Measurements from ENCODE around the gene NPHP1.
"Not testable (repeated sequence)": the region's sequence is repeated elsewhere in the genome, so short reads cannot be mapped to it uniquely, and the experiment has no call there.

The NPHP1 gene

DNA sequence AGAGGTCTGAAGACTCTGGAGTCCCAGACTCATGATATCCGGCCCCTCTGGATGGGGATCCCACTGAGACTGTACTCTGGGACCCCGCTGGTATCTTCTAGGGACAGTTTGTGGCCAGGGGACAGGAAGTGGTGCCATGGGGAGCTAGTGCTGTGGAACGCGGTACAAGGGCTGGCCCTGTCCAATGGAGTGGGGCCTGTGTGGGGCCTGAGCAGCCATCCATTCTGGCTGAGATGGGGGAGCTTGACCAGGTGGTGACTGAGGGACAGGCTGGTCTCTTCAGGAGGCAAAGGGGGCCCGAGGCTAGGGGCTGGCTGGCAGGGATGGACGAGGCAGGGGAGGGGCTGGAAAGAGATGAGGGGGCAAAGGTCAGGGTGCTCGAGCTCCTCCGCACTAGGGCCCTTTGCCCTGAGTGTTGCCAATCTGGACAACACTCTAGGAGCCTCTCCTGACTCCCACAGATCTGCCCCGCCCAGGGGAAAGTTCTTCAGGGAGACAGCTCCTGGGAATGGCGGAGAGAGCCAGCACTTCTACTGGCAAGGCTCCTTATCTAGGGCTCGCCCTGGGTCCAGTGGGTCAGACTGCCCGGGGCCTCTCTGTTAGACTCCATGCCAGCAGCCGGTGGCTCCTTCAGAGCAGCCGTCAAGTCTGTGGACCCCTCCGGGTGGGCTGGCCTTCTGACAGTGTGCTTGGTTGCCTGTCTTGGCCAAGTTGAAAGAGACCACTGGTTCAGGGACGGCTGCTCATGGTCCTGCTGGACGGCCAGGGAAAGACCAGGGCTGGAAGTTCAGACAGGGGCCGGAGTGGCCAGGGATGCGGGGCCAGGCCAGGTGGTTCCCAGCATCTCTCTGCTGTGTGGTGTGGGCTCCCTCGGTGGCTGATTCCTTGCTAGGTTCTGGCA lies 101.5 kb downstream of the NPHP1 start:
- TF ChIP-seq, protein P1, sequence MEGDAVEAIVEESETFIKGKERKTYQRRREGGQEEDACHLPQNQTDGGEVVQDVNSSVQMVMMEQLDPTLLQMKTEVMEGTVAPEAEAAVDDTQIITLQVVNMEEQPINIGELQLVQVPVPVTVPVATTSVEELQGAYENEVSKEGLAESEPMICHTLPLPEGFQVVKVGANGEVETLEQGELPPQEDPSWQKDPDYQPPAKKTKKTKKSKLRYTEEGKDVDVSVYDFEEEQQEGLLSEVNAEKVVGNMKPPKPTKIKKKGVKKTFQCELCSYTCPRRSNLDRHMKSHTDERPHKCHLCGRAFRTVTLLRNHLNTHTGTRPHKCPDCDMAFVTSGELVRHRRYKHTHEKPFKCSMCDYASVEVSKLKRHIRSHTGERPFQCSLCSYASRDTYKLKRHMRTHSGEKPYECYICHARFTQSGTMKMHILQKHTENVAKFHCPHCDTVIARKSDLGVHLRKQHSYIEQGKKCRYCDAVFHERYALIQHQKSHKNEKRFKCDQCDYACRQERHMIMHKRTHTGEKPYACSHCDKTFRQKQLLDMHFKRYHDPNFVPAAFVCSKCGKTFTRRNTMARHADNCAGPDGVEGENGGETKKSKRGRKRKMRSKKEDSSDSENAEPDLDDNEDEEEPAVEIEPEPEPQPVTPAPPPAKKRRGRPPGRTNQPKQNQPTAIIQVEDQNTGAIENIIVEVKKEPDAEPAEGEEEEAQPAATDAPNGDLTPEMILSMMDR (IDR thresholded peaks at IDR 0.05; ENCODE audit: insufficient read depth, low read length, poor library complexity, severe bottlenecking) = no peak
- no peak for DNase-seq (ENCODE audit: extremely low read depth, insufficient read length)
- H3K27me3 ChIP-seq (replicated peaks; ENCODE audit: control insufficient read depth, insufficient read depth, low read length) = no peaks in the 10 kb centered on the region

DNA sequence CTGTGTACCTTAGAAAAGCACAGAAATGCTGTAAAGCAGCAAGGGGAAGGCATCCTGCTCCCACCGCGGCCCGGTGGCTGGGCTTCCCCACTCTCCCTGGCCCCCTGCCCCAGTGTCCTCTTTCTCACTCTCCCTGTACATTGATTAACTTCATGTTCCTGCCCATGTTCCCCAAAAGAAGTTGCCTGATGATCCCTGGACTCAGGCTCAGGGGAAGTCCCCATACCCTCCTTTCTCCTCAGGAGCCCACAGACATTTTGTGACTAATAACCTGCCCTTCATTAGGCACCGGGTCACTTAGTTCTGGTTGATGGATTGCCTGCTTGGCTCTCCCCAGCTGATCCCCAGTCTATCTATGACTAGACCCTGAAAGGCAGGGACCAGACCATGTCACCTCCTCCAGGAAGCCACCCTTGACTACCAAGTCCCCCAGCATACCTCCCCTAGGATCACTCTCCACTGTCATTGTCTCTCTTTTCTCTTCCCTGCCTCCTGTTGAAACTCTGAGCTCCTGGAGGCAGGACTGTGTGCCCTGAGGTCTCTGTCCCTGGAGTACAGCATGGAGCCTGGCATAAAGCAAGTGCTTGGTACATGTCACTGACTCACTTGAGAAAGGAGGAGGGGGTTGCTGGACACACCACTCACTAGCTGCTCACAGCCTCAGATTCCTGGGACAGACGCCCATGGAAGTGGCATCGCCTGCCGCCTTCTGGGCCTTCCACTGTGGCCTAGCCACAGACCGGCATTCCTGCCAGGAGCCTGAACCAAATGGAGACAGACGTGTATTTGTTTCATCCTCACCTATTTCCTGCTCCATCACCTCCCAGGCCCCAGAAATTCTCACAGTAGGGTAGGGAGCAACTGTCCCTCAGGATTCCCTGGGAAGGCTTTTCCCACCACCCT lies 102.7 kb downstream of the NPHP1 start:
- DNase-seq (ENCODE audit: extremely low read depth, insufficient read length) = no peak
- H3K36me3 ChIP-seq (ENCODE audit: control insufficient read depth, insufficient read depth, low read length) = no peaks in the 10 kb centered on the region
- no peaks in the 10 kb centered on the region for H3K27me3 ChIP-seq (replicated peaks; ENCODE audit: control insufficient read depth, insufficient read depth, low read length)
- no peak overlapping the region for H3K4me3 ChIP-seq (replicated peaks; ENCODE audit: low read depth, low read length)
- TF ChIP-seq, protein P1 (IDR thresholded peaks at IDR 0.05; ENCODE audit: insufficient read depth, low read length, poor library complexity, severe bottlenecking) = no peak

More for the DNA sequence above, 101.5 kb downstream of the NPHP1 start:
- H3K4me3 ChIP-seq (replicated peaks; ENCODE audit: low read depth, low read length) = no peak overlapping the region
- no peaks in the 10 kb centered on the region for H3K36me3 ChIP-seq (ENCODE audit: control insufficient read depth, insufficient read depth, low read length)

DNA sequence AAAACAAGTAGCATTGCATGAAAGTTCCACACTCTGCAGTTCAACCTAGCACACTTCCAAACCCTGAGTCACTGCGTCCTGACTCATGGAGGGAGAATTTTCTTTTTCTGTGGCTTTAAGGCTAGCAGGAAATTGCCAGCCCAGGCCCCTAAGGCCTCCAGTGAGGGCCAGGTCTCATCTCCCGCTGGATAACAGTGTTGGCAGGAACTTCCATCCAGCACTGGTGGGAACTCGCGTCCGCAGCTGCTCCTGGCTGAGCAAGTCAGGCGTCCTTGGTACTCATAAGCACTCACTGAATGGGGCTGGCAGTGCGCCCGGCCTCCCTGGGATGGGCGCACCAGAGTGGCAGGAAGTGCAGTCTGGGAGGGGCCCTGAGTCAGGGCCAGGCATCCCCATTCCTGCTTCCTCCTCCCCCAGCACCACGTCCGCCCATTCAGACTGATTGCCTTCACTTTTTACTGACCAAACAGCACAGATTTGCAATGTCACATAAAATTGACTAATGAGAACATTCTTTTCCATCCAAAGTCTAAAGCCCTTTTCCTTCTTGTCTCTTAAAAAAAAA lies 103.5 kb downstream of the NPHP1 start:
- H3K4me3 ChIP-seq (replicated peaks; ENCODE audit: low read depth, low read length) = no peak overlapping the region
- H3K36me3 ChIP-seq (ENCODE audit: control insufficient read depth, insufficient read depth, low read length) = no peaks in the 10 kb centered on the region
- TF ChIP-seq, protein P1 (IDR thresholded peaks at IDR 0.05; ENCODE audit: insufficient read depth, low read length, poor library complexity, severe bottlenecking) = no peak
- no peaks in the 10 kb centered on the region for H3K27me3 ChIP-seq (replicated peaks; ENCODE audit: control insufficient read depth, insufficient read depth, low read length)
- no peak for DNase-seq (ENCODE audit: extremely low read depth, insufficient read length)

DNA sequence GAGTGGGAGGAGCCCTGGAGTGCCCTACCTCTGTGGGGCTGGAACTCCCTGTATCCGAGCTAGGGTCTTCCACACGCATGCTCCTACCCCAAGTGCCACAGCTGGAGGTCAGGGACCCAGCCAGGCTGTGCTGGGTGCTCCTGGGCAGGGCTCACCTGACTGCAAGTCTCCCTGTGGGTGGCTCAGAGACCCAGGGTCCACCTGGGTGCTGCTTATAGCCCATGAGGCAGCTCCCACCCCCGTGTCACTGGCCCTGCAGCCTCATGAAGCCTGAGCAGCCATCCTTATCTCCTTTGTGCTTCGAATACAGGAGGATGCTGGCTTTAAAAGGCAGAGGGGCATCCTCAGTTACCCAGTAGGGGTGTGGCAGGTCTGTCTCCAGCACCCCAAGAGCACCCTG lies 103.9 kb downstream of the NPHP1 start:
- H3K27me3 ChIP-seq (replicated peaks; ENCODE audit: control insufficient read depth, insufficient read depth, low read length); H3K4me3 ChIP-seq (replicated peaks; ENCODE audit: low read depth, low read length): not testable (repeated sequence)

DNA sequence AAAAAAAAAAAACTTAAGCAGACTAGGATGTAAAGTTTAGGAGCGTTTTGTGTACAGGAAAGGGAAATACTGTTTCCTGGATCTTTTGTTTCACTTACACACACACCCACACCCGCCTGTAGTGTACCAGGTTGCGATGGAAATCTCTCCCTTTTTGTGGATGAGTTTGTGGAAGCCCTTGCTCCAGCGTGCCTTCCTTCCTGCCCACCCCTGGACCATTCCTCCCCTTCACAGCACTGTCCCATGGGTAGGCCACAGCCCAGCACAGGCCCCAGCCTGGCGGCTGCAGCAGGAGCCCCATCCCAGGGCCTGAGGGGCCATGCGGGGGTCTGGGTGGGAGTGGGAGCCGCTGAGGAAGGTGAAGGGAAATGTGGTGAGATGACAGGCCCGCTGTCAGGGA lies 104.3 kb downstream of the NPHP1 start:
- Histone ChIP-seq H3K4me3 (replicated peaks; ENCODE audit: low read depth, low read length) (no peak overlapping the region), H3K36me3 (ENCODE audit: control insufficient read depth, insufficient read depth, low read length) (no peaks in the 10 kb centered on the region), H3K27me3 (replicated peaks; ENCODE audit: control insufficient read depth, insufficient read depth, low read length) (no peaks in the 10 kb centered on the region)
- DNase-seq (ENCODE audit: extremely low read depth, insufficient read length) = no peak
- TF ChIP-seq, protein P1 (IDR thresholded peaks at IDR 0.05; ENCODE audit: insufficient read depth, low read length, poor library complexity, severe bottlenecking) = no peak

More for the DNA sequence above, 103.9 kb downstream of the NPHP1 start:
- DNase-seq (ENCODE audit: extremely low read depth, insufficient read length); H3K36me3 ChIP-seq (ENCODE audit: control insufficient read depth, insufficient read depth, low read length): not testable (repeated sequence)

Measured in GM06990 (cell line).